ENCODE measurements around the gene CACNA2D3.

Gene CACNA2D3

GRCh38 chr3:54217828-54218227 lies 95.5 kb downstream of the CACNA2D3 start:
- no peak for DNase-seq (ENCODE audit: low read depth)

- no peak for DNase-seq (ENCODE audit: low read depth)
Measured at GRCh38 chr3:54222316-54222715, 100.0 kb downstream of the CACNA2D3 start.

- no peak for DNase-seq (ENCODE audit: low read depth)
Measured at GRCh38 chr3:54223063-54223462, 100.7 kb downstream of the CACNA2D3 start.

- DNase-seq (ENCODE audit: low read depth): no peak
Measured at GRCh38 chr3:54225841-54226528, 103.6 kb downstream of the CACNA2D3 start.

GRCh38 chr3:54228806-54229205 lies 106.5 kb downstream of the CACNA2D3 start:
- DNase-seq (ENCODE audit: low read depth): no peak

GRCh38 chr3:54232618-54233017 lies 110.3 kb downstream of the CACNA2D3 start:
- no peak for DNase-seq (ENCODE audit: low read depth)

- no peak for DNase-seq (ENCODE audit: low read depth)
Measured at GRCh38 chr3:54235998-54236397, 113.6 kb downstream of the CACNA2D3 start.

- no peak for DNase-seq (ENCODE audit: low read depth)
Measured at GRCh38 chr3:54237109-54237508, 114.8 kb downstream of the CACNA2D3 start.

- no peak for DNase-seq (ENCODE audit: low read depth)
Measured at GRCh38 chr3:54237788-54238502, 115.6 kb downstream of the CACNA2D3 start.

- no peak for DNase-seq (ENCODE audit: low read depth)
Measured at GRCh38 chr3:54240309-54240708, 118.0 kb downstream of the CACNA2D3 start.

- DNase-seq (ENCODE audit: low read depth): no peak
Measured at GRCh38 chr3:54243056-54243931, 120.9 kb downstream of the CACNA2D3 start.

- DNase-seq (ENCODE audit: low read depth): no peak
Measured at GRCh38 chr3:54243960-54244682, 121.8 kb downstream of the CACNA2D3 start.

GRCh38 chr3:54251705-54252104 lies 129.4 kb downstream of the CACNA2D3 start:
- DNase-seq (ENCODE audit: low read depth): no peak

GRCh38 chr3:54257125-54257720 lies 134.9 kb downstream of the CACNA2D3 start:
- no peak for DNase-seq (ENCODE audit: low read depth)

GRCh38 chr3:54259636-54260035 lies 137.3 kb downstream of the CACNA2D3 start:
- DNase-seq (ENCODE audit: low read depth): no peak

GRCh38 chr3:54261141-54261540 lies 138.8 kb downstream of the CACNA2D3 start:
- no peak for DNase-seq (ENCODE audit: low read depth)

GRCh38 chr3:54262541-54262940 lies 140.2 kb downstream of the CACNA2D3 start:
- DNase-seq (ENCODE audit: low read depth): no peak

GRCh38 chr3:54262946-54263345 lies 140.6 kb downstream of the CACNA2D3 start:
- no peak for DNase-seq (ENCODE audit: low read depth)

- no peak for DNase-seq (ENCODE audit: low read depth)
Measured at GRCh38 chr3:54264050-54264449, 141.7 kb downstream of the CACNA2D3 start.

- DNase-seq (ENCODE audit: low read depth): no peak
Measured at GRCh38 chr3:54270816-54271526, 148.6 kb downstream of the CACNA2D3 start.

- DNase-seq (ENCODE audit: low read depth): no peak
Measured at GRCh38 chr3:54273791-54274190, 151.4 kb downstream of the CACNA2D3 start.
